ENCODE measurements around the gene SEMA3E.

GRCh38 chr7:83486536-83486935 is 162.4 kb downstream of the SEMA3E start:
- TF ChIP-seq CTCF (IDR thresholded peaks at IDR 0.05) (no peak), POLR2A (IDR thresholded peaks at IDR 0.05) (no peak)
